Pericardium fibroblast (primary cell): ENCODE data around the gene VCAN. TPM values are rescaled to one million over a fixed set of nuclear protein-coding genes. Genes with fewer than 3 reads are reported as not detected.

ENCODE experiments used
- total RNA-seq: library from RNA; depleted of rRNA; stranded (reverse); fragments of >200 nt; gene quantifications from 2 replicates; pipeline ENCODE4 v1.2.3, GENCODE V29; 2015

Gene VCAN
- 196 and 206 TPM in 2 replicates for total RNA-seq

GRCh38 chr5:83471405-83472212 is at the start of gene VCAN:
VCAN (plus strand) TSS chr5:83471744; CDS start chr5:83483519, 11,775 bp downstream.

Other genes with a start within 250 kb of the VCAN start
- 0.17 and 7.4 TPM in 2 replicates for gene HAPLN1, start 249.1 kb downstream of the VCAN start, total RNA-seq